IPS DF 6.9 (cell line): ENCODE results near the gene BCAS3.

ENCODE experiments used
- DNase-seq: peaks from one replicate; pipeline ENCODE4 v3.0.0-alpha.2; 2013; ENCODE audit warnings: low read depth, low spot score
- H3K27ac ChIP-seq: one replicate; pipeline ENCODE4 v1.5.1; 2013; ENCODE audit warnings: low read length, control low read depth
- H3K27me3 ChIP-seq: 2 replicates; pipeline ENCODE4 v1.6.1; 2013; ENCODE audit warnings: mild to moderate bottlenecking, low read length; ENCODE audit not compliant: control insufficient read depth, insufficient read depth
- H3K36me3 ChIP-seq: 2 replicates; pipeline ENCODE4 v1.6.1; 2013; ENCODE audit warnings: low read length; ENCODE audit not compliant: control insufficient read depth, insufficient read depth
- H3K4me1 ChIP-seq: 2 replicates; pipeline ENCODE4 v1.6.1; 2013; ENCODE audit warnings: low read length; ENCODE audit not compliant: control insufficient read depth, insufficient read depth
- H3K4me3 ChIP-seq: 2 replicates; pipeline ENCODE4 v1.5.1; 2013; ENCODE audit warnings: mild to moderate bottlenecking, low read length
- H3K9me3 ChIP-seq: 2 replicates; pipeline ENCODE4 v1.6.1; 2013; ENCODE audit warnings: low read length, inconsistent platforms; ENCODE audit not compliant: control insufficient read depth, insufficient read depth
- WGBS: extraction: QIAGEN DNeasy Blood & Tissue Kit; methylation state at CpG from one replicate; pipeline ENCODE4 v1.1.7; 2013; ENCODE audit warnings: mixed read lengths, missing lambda C conversion rate; ENCODE audit not compliant: insufficient read length, insufficient coverage; 5-methylcytosine and 5-hydroxymethylcytosine counted together

The BCAS3 gene

DNA sequence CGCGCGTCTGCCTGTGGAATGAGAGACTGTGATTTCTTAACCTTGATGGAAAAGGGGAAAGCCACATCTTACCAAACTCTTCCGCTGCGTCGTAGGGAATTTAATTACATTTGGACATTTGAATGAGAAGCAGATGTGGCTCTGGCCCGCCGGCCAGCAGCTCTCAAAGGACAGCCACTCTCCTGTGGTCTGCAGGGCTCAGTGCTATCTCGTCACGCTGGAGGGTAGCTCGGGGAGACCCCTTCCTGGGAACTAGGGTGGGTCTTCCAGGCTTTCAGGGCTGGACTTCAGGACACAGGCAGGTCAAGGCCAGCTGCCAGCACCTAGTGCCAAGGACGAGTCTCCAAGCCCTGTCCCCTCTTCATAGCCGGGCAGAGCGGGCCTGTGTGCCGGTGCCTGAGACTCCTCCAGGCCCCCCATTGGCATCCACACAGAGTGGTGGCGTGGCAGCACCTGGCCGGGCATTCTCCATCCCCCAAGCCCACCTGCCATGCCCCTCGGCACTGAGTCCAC lies 706.1 kb downstream of the BCAS3 start:
- no peaks in the 10 kb centered on the region for H3K4me1 ChIP-seq
- WGBS: no CpG with 5 or more reads among the region's 18 CpGs
- H3K27ac ChIP-seq: no peak overlapping the region
- no peaks in the 10 kb centered on the region for H3K27me3 ChIP-seq
- DNase-seq: no peak
- H3K9me3 ChIP-seq: no peaks in the 10 kb centered on the region
- H3K4me3 ChIP-seq: no peak overlapping the region
- no peaks in the 10 kb centered on the region for H3K36me3 ChIP-seq

DNA sequence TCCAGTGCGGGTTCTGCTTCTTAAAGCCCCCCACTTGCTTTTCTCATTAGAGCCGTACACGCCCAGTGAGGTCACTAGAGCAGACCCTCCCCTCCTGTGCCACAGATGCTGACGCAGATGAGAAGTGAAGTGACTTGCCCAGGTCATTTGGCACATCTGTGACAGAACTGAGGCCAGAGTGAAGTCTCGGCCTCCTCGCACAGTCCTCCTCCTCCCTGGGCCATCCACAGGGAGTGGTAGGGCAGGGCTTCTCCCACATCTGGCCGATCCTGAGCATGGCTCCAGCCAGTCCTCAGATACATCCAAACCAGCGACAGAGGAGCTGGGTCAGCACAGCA lies 706.7 kb downstream of the BCAS3 start:
- no peaks in the 10 kb centered on the region for H3K4me1 ChIP-seq
- H3K36me3 ChIP-seq: no peaks in the 10 kb centered on the region
- no peak overlapping the region for H3K4me3 ChIP-seq
- H3K9me3 ChIP-seq: no peaks in the 10 kb centered on the region
- no CpG with 5 or more reads among the region's 8 CpGs for WGBS
- no peak for DNase-seq
- no peak overlapping the region for H3K27ac ChIP-seq
- H3K27me3 ChIP-seq: no peaks in the 10 kb centered on the region

DNA sequence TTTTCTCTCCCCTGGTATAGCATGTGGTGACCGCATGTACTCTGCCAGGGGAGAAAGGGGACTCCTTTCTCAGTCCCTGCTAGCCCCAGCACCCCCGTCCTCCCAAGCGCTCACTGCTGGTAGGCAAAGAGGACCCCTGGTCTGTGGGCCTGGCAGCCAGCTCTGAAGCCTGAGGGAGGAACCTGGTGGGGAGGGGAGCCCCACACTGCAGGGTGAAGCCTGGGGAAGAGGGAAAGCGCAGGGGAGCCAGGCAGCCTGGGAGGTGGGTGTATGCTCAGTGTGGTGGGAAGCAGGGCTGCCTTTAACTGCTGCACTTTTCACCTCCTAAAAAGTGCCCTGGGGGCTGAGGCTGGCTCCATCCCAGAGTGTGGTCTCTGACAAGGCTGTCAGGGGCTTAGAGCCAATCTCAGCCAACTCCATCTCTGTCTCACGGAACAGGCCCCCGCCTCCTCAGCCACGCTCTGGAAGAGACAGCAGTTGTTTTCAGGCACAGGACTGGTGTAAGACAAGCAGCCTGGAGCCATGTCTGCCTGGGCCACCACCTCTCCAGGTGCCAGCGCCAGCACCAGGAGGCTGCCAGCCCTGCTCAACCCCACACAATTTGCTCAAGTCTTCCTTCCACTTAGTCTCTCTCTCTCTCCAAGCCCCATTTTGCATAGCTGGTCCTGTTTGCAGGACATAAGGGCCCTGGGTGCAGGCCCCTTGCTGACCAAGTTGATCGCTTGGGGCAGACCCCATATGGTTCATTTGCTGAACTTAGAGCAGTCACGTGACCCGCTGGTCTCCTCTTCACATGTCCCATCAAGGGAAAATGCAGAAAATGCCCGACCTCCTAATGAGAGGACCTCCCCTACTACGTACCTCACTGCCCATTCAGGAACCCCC lies 707.3 kb downstream of the BCAS3 start:
- H3K27me3 ChIP-seq: no peaks in the 10 kb centered on the region
- no peaks in the 10 kb centered on the region for H3K36me3 ChIP-seq
- DNase-seq: no peak
- H3K9me3 ChIP-seq: no peaks in the 10 kb centered on the region
- WGBS: no CpG with 5 or more reads among the region's 13 CpGs
- H3K4me3 ChIP-seq: no peak overlapping the region
- H3K27ac ChIP-seq: no peak overlapping the region
- H3K4me1 ChIP-seq: no peaks in the 10 kb centered on the region

DNA sequence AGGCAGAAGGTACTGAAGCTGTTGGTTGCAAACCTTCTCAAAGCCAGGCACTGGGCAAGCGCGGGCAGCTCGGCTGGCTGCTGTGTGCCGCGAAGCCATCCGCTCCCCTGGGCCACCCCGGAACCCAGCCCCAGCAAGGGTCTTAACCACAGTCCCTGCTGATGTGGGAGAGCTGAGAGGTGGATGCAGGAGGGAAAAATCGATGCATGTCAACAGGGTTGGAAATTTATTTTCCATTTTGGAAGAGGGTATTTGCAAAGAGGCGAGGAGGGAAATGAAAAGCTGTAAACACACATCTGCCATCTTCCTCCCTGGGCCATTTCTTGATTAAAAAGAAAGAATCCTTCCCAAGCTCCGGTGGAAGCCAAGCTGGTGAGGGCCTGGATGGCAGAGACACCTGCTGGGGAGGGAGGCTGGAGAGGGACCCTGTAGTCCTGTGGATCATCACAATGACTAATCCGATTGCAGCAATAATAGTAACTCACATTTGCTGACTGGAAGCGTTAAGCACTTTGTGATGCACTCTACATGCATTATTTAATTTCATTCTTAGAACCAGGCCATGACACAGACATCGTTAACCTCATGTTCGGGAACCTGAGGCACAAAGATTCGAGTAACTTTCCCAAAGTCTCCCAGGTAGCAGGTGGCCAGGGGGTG lies 708.1 kb downstream of the BCAS3 start:
- Histone ChIP-seq H3K27ac (no peak overlapping the region), H3K27me3 (no peaks in the 10 kb centered on the region), H3K4me3 (no peak overlapping the region), H3K36me3 (no peaks in the 10 kb centered on the region), H3K4me1 (no peaks in the 10 kb centered on the region), H3K9me3 (no peaks in the 10 kb centered on the region)
- no peak for DNase-seq
- WGBS: no CpG with 5 or more reads among the region's 15 CpGs

DNA sequence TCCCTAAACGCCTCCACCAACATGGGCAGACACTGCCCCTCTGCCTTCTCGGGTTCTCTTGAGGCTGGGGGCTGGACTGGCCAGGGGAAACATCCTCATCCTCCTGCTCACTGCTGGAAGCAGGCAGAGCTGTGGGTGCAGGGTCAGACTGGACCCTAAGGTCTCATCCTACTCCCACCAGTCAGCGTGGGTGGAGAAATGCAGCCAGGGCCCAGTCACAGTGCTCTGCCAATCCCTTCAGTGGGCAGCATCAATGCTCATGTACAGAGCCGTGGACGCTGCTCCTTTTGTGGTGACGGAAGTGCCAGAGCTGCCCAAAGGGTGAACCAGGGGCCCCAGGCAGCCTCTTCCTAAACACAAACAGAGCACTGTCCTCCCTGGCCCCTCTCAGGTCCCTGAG lies 708.6 kb downstream of the BCAS3 start:
- Histone ChIP-seq H3K36me3 (no peaks in the 10 kb centered on the region), H3K4me3 (no peak overlapping the region), H3K27me3 (no peaks in the 10 kb centered on the region), H3K9me3 (no peaks in the 10 kb centered on the region), H3K27ac (no peak overlapping the region), H3K4me1 (no peaks in the 10 kb centered on the region)
- no peak for DNase-seq
- no CpG with 5 or more reads among the region's 6 CpGs for WGBS

DNA sequence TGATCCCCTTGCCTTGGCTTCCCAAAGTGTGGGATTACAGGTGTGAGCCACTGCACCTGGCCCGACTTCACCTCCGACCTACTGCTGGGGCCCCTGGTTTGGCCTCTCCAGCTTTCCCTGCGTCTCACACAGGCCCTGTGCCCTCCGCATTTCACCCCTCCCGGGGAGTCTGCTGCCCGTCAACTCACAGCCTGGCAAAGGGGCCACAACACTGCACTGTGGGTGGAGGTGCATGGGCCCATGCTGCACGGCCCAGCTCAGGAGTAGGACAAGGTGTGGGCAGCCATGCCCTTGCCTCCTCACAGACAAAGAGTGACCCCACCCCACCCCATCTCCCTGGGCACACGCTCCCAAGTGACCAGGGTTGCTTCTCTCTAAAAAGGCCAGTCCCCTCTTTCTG lies 709.4 kb downstream of the BCAS3 start:
- H3K4me1 ChIP-seq: no peaks in the 10 kb centered on the region
- H3K27me3 ChIP-seq: no peaks in the 10 kb centered on the region

DNA sequence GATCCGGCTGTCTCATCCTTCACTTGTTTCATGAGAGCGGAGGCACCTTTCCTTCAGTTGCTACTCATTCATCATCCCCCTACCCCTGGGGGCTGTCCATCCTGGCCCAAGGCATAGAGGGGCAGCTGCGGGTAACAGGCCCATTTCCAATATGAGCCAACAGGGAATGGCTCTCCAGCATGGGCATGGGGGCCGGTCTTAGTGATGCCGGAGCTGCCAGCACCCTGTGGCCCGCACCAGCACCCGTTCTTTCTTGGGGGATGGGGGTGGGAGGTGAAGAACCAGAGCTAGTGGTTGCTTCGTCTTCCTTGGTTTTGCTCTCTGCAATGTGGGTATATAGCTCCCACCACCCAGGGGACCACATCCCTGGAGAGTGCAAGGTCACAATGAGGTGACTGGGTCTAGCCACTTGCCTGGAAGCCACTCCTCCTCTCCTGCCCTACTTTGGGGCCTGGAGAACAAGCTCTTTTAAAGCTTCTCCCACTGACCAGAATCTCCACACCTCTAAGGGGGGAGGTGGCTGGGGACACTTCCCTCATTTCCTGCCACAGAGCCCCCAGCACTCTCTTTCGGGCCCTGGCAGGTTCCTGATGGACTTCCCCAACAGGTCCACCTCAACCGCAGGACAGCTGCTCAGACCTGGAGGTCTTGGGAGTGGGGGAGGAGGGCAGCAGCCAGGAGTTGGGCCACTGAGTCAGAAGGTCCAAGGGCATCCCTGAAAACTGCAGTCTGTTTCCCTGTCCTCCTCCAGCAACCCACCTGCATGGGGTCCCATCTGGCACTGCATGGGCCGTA lies 710.1 kb downstream of the BCAS3 start:
- Histone ChIP-seq H3K27ac (no peak overlapping the region), H3K4me3 (no peak overlapping the region), H3K27me3 (no peaks in the 10 kb centered on the region), H3K9me3 (no peaks in the 10 kb centered on the region), H3K36me3 (no peaks in the 10 kb centered on the region), H3K4me1 (no peaks in the 10 kb centered on the region)
- no peak for DNase-seq
- WGBS: no CpG with 5 or more reads among the region's 11 CpGs

More for the DNA sequence above, 709.4 kb downstream of the BCAS3 start:
- H3K36me3 ChIP-seq: no peaks in the 10 kb centered on the region
- H3K27ac ChIP-seq: no peak overlapping the region
- H3K9me3 ChIP-seq: no peaks in the 10 kb centered on the region
- WGBS: no CpG with 5 or more reads among the region's 8 CpGs
- no peak for DNase-seq
- no peak overlapping the region for H3K4me3 ChIP-seq

DNA sequence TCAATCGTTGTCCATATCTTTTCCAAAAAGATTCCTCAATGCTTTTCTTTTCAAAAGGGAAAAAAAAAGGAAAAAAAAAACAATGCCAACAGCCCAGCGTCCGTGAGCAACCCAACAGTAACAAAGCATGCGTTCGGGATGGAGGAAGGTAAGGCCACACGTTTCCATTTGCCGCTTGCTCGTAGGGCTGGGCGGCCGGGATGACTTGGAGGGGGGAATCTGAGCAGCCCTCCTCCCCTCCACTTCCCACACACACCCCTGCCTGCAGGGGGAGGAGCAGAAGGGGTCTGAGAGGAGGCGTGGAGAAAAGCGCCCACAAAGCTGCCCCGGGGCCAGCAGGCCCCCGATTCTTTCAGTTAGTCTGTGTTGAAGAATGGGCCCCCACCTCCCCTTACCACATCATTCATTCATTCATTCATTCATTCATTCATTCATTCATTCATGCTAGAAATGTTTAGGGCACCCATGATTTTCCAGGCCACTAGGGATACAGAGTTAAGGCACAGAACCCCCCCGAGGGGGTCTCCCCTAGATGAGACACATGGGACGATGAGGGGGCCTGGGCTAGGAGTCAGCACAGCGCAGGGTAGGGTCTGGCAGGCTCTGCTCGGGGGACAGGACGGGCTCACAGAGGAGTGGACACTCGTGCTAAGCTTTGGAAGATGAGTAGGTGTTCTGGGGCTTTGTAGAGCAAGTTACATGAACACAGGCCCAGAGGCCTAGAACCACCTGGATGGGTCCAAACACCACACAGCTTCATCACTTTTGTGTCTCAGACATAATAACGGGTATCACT lies 711.1 kb downstream of the BCAS3 start:
- Histone ChIP-seq H3K27me3 (no peaks in the 10 kb centered on the region), H3K27ac (no peak overlapping the region), H3K9me3 (no peaks in the 10 kb centered on the region), H3K36me3 (no peaks in the 10 kb centered on the region), H3K4me3 (no peak overlapping the region), H3K4me1 (no peaks in the 10 kb centered on the region)
- DNase-seq: no peak
- no CpG with 5 or more reads among the region's 21 CpGs for WGBS

DNA sequence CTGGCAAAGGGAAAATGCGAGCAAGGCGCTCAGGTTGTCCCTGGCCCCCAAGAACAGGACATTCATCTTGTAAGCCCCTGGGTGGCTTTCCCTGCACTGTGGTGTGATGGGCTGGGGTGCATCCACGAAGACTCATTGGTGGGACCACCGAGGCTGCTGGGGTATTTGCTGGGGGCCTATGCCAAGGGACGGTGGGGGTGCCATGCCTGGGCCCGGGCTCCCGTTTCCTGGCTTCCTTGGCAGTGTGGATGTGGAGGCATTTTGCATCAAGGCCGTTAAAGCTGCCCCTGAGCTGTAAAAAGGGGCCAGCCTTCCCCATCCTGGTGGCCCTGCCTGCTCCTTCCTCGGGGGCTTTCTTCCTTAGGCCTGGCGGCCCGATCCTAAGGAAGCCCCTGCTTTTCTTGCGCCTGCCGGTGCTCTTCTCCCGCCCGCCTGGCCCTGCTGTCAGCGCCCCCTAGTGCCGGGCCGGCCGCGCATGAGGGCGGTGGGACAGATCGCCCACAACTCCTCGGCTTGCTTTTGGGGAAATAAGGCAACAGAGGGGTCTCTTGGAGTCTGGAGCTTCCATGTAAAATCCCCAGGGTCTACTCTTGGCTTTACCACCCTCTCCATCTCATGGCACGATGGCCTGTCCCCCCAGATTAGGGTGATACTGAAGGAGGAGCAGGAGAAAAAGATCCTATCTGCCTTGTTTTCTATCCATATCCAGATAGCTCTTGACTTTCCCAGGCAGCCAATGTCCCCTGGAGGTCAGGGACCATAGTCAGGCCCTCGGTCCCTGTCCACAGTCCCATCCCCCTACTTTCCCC lies 712.2 kb downstream of the BCAS3 start:
- Histone ChIP-seq H3K36me3 (no peaks in the 10 kb centered on the region), H3K27ac (no peak overlapping the region), H3K27me3 (peaks cover 8% of the 10 kb centered on the region), H3K4me1 (no peaks in the 10 kb centered on the region), H3K9me3 (no peaks in the 10 kb centered on the region), H3K4me3 (no peak overlapping the region)
- WGBS: no CpG with 5 or more reads among the region's 25 CpGs
- DNase-seq: no peak
